Body of pancreas (tissue), 4 donors: ENCODE measurements around the gene GSTK1. TPM values are rescaled to one million over a fixed set of nuclear protein-coding genes. Genes with fewer than 3 reads are reported as not detected.

ENCODE experiments used
- ATAC-seq: fragments of 150-250 bp; one replicate; pipeline ENCODE4 v1.9.1; 2016
- DNase-seq, 4 donors: peaks; one replicate each; pipeline ENCODE4 v3.0.0-alpha.2; 2019
- H3K27ac ChIP-seq, 4 donors: fragments of 200-600 bp; sonication (generic); 1 replicate in 3 of 4; 2 replicates in 1 of 4; pipeline versions ENCODE4 v1.5.1 to v1.6.1; 2016 to 2019; ENCODE audit warnings: mild to moderate bottlenecking in 1 of 4, mixed read lengths in 1 of 4, moderate library complexity in 1 of 4
- H3K27me3 ChIP-seq, 2 donors: fragments of 200-600 bp; sonication (generic); one replicate each; pipeline ENCODE4 v1.6.0; 2016; ENCODE audit warnings: mild to moderate bottlenecking in 1 of 2
- H3K36me3 ChIP-seq, 2 donors: fragments of 200-600 bp; sonication (generic); replicated peaks in 1 of 2; 2 replicates each; pipeline ENCODE4 v1.5.1; 2016; ENCODE audit warnings: low read depth in 2 of 2; ENCODE audit not compliant: insufficient read depth in 1 of 2
- H3K4me1 ChIP-seq: fragments of 200-600 bp; sonication (generic); one replicate; pipeline ENCODE4 v1.6.0; 2016
- H3K4me3 ChIP-seq, 2 donors: fragments of 200-600 bp; sonication (generic); 1 replicate in 1 of 2; 2 replicates in 1 of 2; pipeline ENCODE4 v1.5.1; 2016 to 2019
- H3K9me3 ChIP-seq, 3 donors: fragments of 200-600 bp; sonication (generic); 1 replicate in 2 of 3; 2 replicates in 1 of 3; pipeline ENCODE4 v1.5.1; 2016
- POLR2A ChIP-seq, 3 donors: fragments of 450-650 bp; IDR thresholded peaks; one replicate each; pipeline ENCODE4 v1.6.1; 2016; ENCODE audit warnings: antibody characterized with exemption in 3 of 3, mild to moderate bottlenecking in 2 of 3
- WGBS, 2 donors: methylation state at CpG; one replicate each; pipeline ENCODE4 v1.1.5; 2017; 5-methylcytosine and 5-hydroxymethylcytosine counted together
- intact Hi-C: fragments of 100-400 bp; cut with DNase I; formaldehyde crosslinking; loops from one replicate; pipeline ENCODE4 v1.15.1; 2023
- total RNA-seq, 2 donors: library from RNA; depleted of rRNA; stranded (reverse); fragments of >200 nt; gene quantifications; one replicate each; pipeline ENCODE4 v1.1.0, GENCODE V29; 2016
- TF ChIP-seq, protein P1 (sequence below), 7 experiments: fragments of 450-650 bp in 4 of 7; fragments of 200-600 bp in 3 of 7; sonication (generic) in 3 of 7; IDR thresholded peaks; one replicate each; pipeline ENCODE4 v1.5.1; 2016 to 2019; ENCODE audit warnings: antibody characterized with exemption in 7 of 7

GSTK1 gene
- total RNA-seq, 2 donors from 2014 or later, result 75.8 to 109 TPM

- Histone ChIP-seq H3K4me3 (no peak overlapping the region), H3K27ac (no peak overlapping the region), H3K27me3 (no peaks in the 10 kb centered on the region), H3K9me3 (no peaks in the 10 kb centered on the region), H3K36me3 (no peaks in the 10 kb centered on the region), H3K4me1 (no peaks in the 10 kb centered on the region)
- DNase-seq, result no peak
- intact Hi-C loops, result no loop called here
- ATAC-seq, result no peak
- WGBS, 2 donors, result 95 to 98% methylated on average over 2 of the region's 2 CpGs
- no peak for TF ChIP-seq POLR2A (IDR thresholded peaks at IDR 0.05)
- TF ChIP-seq, protein P1, sequence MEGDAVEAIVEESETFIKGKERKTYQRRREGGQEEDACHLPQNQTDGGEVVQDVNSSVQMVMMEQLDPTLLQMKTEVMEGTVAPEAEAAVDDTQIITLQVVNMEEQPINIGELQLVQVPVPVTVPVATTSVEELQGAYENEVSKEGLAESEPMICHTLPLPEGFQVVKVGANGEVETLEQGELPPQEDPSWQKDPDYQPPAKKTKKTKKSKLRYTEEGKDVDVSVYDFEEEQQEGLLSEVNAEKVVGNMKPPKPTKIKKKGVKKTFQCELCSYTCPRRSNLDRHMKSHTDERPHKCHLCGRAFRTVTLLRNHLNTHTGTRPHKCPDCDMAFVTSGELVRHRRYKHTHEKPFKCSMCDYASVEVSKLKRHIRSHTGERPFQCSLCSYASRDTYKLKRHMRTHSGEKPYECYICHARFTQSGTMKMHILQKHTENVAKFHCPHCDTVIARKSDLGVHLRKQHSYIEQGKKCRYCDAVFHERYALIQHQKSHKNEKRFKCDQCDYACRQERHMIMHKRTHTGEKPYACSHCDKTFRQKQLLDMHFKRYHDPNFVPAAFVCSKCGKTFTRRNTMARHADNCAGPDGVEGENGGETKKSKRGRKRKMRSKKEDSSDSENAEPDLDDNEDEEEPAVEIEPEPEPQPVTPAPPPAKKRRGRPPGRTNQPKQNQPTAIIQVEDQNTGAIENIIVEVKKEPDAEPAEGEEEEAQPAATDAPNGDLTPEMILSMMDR (IDR thresholded peaks at IDR 0.05), result no peak
Observed at GRCh38 chr7:143233816-143234532, 29.3 kb upstream of the GSTK1 start.

DNA sequence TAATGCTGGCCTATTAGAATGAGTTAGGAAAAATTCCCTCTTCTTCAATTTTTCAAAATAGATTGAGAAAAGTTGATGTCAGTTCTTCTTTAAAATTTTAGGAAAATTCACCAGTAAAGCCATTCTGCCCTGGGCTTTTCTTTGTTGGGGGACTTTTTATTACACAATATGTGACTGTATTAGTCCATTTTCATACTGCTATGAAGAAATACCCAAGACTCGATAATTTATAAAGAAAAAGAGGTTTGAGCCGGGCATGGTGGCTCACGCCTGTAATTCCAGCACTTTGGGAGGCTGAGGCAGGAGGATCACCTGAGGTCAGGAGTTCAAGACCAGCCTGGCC lies 28.7 kb upstream of the GSTK1 start:
- no peak for DNase-seq
- no peaks in the 10 kb centered on the region for H3K36me3 ChIP-seq
- no peak overlapping the region for H3K27ac ChIP-seq
- no peaks in the 10 kb centered on the region for H3K27me3 ChIP-seq
- 53 to 72% methylated on average over 3 of the region's 3 CpGs for WGBS, 2 donors
- no peaks in the 10 kb centered on the region for H3K4me1 ChIP-seq
- H3K9me3 ChIP-seq, result no peaks in the 10 kb centered on the region
- no peak overlapping the region for H3K4me3 ChIP-seq
- ATAC-seq, result no peak
- TF ChIP-seq, protein P1 (IDR thresholded peaks at IDR 0.05), result no peak
- TF ChIP-seq POLR2A (IDR thresholded peaks at IDR 0.05), result no peak
- intact Hi-C loops, result no loop called here

DNA sequence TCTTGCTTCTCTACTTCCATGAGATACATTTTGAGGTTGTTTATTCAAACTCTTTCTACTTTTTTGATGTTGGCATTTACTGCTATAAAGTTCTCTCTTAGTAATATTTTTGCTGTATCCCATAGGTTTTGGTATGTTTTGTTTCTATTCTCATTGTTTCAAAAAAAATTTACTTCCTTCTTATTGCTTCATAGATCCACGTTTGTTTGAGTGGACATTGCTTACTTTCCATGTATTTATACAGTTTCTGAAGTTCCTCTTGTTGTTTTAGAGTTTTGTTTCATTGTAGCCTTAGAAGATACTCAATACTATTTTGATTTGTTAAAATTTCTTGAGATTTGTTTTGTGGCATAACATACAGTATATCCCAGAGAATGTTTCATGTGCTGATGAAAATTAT lies 27.7 kb upstream of the GSTK1 start:
- Histone ChIP-seq H3K27me3 (no peaks in the 10 kb centered on the region), H3K9me3 (no peaks in the 10 kb centered on the region), H3K4me1 (no peaks in the 10 kb centered on the region), H3K36me3 (no peaks in the 10 kb centered on the region), H3K27ac (no peak overlapping the region), H3K4me3 (no peak overlapping the region)
- TF ChIP-seq, protein P1 (IDR thresholded peaks at IDR 0.05), result no peak
- TF ChIP-seq POLR2A (IDR thresholded peaks at IDR 0.05), result no peak
- intact Hi-C loops, result no loop called here
- WGBS, 2 donors, result 12 to 25% methylated on average over 1 of the region's 1 CpG
- DNase-seq (no peak), ATAC-seq (no peak)

DNA sequence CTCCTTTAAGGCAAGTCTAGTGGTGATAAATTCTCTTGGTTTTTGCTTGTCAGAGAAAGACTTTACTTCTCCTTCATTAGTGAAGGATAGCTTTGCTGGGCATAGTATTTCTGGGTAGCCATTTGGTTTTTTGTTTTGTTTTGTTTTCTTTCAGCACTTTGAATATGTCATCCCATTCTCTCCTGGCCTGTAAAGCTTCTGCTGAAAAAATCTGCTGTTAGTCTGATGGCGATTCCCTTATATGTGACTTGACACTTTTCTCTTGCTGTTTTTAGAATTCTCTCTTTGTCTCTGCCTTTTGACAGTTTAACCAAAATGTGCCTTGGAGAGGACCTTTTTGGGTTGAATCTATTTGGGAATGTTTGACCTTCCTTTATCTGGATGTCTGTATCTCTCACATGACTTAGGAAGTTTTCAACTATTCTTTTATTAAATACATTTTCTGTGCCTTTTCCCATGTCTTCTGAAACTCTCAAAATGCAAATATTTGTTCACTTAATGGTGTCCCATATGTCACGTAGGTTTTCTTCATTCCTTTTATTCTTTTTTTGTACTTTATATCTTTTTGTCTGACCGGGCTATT lies 26.7 kb upstream of the GSTK1 start:
- TF ChIP-seq, protein P1 (IDR thresholded peaks at IDR 0.05), result no peak
- TF ChIP-seq POLR2A (IDR thresholded peaks at IDR 0.05), result no peak
- intact Hi-C loops, result no loop called here
- no peaks in the 10 kb centered on the region for H3K27me3 ChIP-seq
- no peaks in the 10 kb centered on the region for H3K9me3 ChIP-seq
- 55 to 77% methylated on average over 3 of the region's 3 CpGs for WGBS, 2 donors
- no peak overlapping the region for H3K27ac ChIP-seq
- H3K36me3 ChIP-seq, result no peaks in the 10 kb centered on the region
- DNase-seq (no peak), ATAC-seq (no peak)
- no peak overlapping the region for H3K4me3 ChIP-seq
- H3K4me1 ChIP-seq, result no peaks in the 10 kb centered on the region

DNA sequence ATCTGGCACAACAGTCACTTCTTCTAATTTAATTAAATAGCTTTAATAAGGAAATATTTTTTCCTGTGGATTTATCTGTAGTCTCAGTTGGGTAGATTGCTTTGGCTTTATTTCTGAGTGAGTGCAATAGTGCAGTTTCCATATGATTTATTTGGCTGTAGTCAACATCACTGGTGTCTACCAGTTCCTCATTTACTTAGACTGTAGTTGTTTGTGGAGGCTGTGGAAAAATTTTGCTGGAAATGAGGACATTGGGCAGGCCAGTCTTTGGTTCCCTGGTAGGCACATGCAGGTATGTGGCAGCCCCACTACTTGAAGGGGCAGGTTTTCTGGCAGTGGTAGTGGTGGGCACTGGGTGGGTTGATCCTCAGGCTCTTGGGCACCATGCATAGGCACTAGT lies 25.9 kb upstream of the GSTK1 start:
- Histone ChIP-seq H3K4me1 (no peaks in the 10 kb centered on the region), H3K4me3 (no peak overlapping the region), H3K27me3 (no peaks in the 10 kb centered on the region), H3K27ac (no peak overlapping the region), H3K36me3 (no peaks in the 10 kb centered on the region), H3K9me3 (no peaks in the 10 kb centered on the region)
- TF ChIP-seq, protein P1 (IDR thresholded peaks at IDR 0.05), result no peak
- TF ChIP-seq POLR2A (IDR thresholded peaks at IDR 0.05), result no peak
- ATAC-seq (no peak), DNase-seq (no peak)
- intact Hi-C loops, result no loop called here
